Keratinocyte (primary cell): Measurements from ENCODE around the gene HELZ2.

ENCODE experiments used
- CTCF ChIP-seq, 3 experiments: IDR thresholded peaks in 1 of 3; conservative IDR thresholded peaks in 1 of 3; optimal IDR thresholded peaks in 1 of 3; 2 replicates in 2 of 3; 3 replicates in 1 of 3; pipeline versions ENCODE3 to v1.5.1; 2011; ENCODE audit warnings: low read length in 3 of 3, mild to moderate bottlenecking in 3 of 3, moderate library complexity in 2 of 3, control low read depth in 1 of 3, inconsistent platforms in 1 of 3; ENCODE audit not compliant: insufficient read depth in 2 of 3; ENCODE audit errors: extremely low read depth in 1 of 3
- EZH2 ChIP-seq: IDR thresholded peaks from one replicate; pipeline ENCODE4 v1.6.1; 2012; ENCODE audit warnings: inconsistent platforms, mild to moderate bottlenecking, low read length, moderate library complexity

GRCh38 chr20:63617092-63617875 is 43.2 kb upstream of the HELZ2 start:
- TF ChIP-seq CTCF (optimal IDR thresholded peaks at IDR 0.05 in 1 of 3, IDR thresholded peaks at IDR 0.05 in 1 of 3, conservative IDR thresholded peaks at IDR 0.05 in 1 of 3; ENCODE audit: extremely low read depth in 1 of 3, insufficient read depth in 2 of 3, low read length in 3 of 3) (no peak), EZH2 (no peak)
